Neutrophil (primary cell): ENCODE results near the gene RRP1B.

Source experiments
- H3K27ac ChIP-seq: fragments of 200-600 bp; sonication (generic); 2 replicates; pipeline ENCODE4 v1.5.1; 2016; ENCODE audit warnings: mild to moderate bottlenecking, moderate library complexity
- H3K27me3 ChIP-seq: fragments of 200-600 bp; sonication (generic); 2 replicates; pipeline ENCODE4 v1.6.0; 2016; ENCODE audit warnings: mild to moderate bottlenecking
- H3K36me3 ChIP-seq: fragments of 200-600 bp; sonication (generic); 2 replicates; pipeline ENCODE4 v1.5.1; 2017
- H3K4me1 ChIP-seq, 2 experiments: fragments of 200-600 bp in 1 of 2; sonication (generic) in 1 of 2; 1 replicate in 1 of 2; 2 replicates in 1 of 2; pipeline versions ENCODE4 v1.5.1 to v1.6.1; 2013 to 2016; ENCODE audit warnings: low read depth in 1 of 2, low read length in 1 of 2, mild to moderate bottlenecking in 1 of 2, moderate library complexity in 1 of 2; ENCODE audit not compliant: control insufficient read depth in 1 of 2, insufficient read depth in 1 of 2
- H3K4me3 ChIP-seq, 2 experiments: fragments of 200-600 bp in 1 of 2; sonication (generic) in 1 of 2; 1 replicate in 1 of 2; 2 replicates in 1 of 2; pipeline ENCODE4 v1.5.1; 2013 to 2016; ENCODE audit warnings: low read depth in 1 of 2, low read length in 1 of 2, mild to moderate bottlenecking in 1 of 2, moderate library complexity in 1 of 2
- H3K9me3 ChIP-seq: fragments of 200-600 bp; sonication (generic); 2 replicates; pipeline ENCODE4 v1.5.1; 2016
- TF ChIP-seq, protein P1 (sequence below): fragments of 200-600 bp; sonication (generic); IDR thresholded peaks from 2 replicates; pipeline ENCODE4 v1.5.1; 2016; ENCODE audit warnings: antibody characterized with exemption

Gene RRP1B

GRCh38 chr21:43733529-43734071 is 74.2 kb downstream of the RRP1B start:
- TF ChIP-seq, protein P1, sequence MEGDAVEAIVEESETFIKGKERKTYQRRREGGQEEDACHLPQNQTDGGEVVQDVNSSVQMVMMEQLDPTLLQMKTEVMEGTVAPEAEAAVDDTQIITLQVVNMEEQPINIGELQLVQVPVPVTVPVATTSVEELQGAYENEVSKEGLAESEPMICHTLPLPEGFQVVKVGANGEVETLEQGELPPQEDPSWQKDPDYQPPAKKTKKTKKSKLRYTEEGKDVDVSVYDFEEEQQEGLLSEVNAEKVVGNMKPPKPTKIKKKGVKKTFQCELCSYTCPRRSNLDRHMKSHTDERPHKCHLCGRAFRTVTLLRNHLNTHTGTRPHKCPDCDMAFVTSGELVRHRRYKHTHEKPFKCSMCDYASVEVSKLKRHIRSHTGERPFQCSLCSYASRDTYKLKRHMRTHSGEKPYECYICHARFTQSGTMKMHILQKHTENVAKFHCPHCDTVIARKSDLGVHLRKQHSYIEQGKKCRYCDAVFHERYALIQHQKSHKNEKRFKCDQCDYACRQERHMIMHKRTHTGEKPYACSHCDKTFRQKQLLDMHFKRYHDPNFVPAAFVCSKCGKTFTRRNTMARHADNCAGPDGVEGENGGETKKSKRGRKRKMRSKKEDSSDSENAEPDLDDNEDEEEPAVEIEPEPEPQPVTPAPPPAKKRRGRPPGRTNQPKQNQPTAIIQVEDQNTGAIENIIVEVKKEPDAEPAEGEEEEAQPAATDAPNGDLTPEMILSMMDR = no peak
- H3K4me3 ChIP-seq = peak overlapping the region in 1 of 2 experiments; percentile 41
- H3K36me3 ChIP-seq = peaks cover 56% of the 10 kb centered on the region
- H3K9me3 ChIP-seq = no peaks in the 10 kb centered on the region
- H3K27ac ChIP-seq = peak overlapping the region; percentile 43
- H3K4me1 ChIP-seq = peaks cover 54 to 60% of the 10 kb centered on the region in 2 experiments
- no peaks in the 10 kb centered on the region for H3K27me3 ChIP-seq

GRCh38 chr21:43734131-43734927 is 75.0 kb downstream of the RRP1B start:
- Histone ChIP-seq H3K4me3 (no peak overlapping the region), H3K36me3 (peaks cover 61% of the 10 kb centered on the region), H3K4me1 (peaks cover 47 to 54% of the 10 kb centered on the region in 2 experiments), H3K27me3 (no peaks in the 10 kb centered on the region), H3K9me3 (no peaks in the 10 kb centered on the region), H3K27ac (peak overlapping the region; percentile 27)
- TF ChIP-seq, protein P1 = no peak

GRCh38 chr21:43734928-43735229 is 75.5 kb downstream of the RRP1B start:
- no peak overlapping the region for H3K4me3 ChIP-seq
- peaks cover 41 to 49% of the 10 kb centered on the region in 2 experiments for H3K4me1 ChIP-seq
- TF ChIP-seq, protein P1 = no peak
- peaks cover 67% of the 10 kb centered on the region for H3K36me3 ChIP-seq
- peak overlapping the region; percentile 27 for H3K27ac ChIP-seq
- no peaks in the 10 kb centered on the region for H3K9me3 ChIP-seq
- no peaks in the 10 kb centered on the region for H3K27me3 ChIP-seq

DNA sequence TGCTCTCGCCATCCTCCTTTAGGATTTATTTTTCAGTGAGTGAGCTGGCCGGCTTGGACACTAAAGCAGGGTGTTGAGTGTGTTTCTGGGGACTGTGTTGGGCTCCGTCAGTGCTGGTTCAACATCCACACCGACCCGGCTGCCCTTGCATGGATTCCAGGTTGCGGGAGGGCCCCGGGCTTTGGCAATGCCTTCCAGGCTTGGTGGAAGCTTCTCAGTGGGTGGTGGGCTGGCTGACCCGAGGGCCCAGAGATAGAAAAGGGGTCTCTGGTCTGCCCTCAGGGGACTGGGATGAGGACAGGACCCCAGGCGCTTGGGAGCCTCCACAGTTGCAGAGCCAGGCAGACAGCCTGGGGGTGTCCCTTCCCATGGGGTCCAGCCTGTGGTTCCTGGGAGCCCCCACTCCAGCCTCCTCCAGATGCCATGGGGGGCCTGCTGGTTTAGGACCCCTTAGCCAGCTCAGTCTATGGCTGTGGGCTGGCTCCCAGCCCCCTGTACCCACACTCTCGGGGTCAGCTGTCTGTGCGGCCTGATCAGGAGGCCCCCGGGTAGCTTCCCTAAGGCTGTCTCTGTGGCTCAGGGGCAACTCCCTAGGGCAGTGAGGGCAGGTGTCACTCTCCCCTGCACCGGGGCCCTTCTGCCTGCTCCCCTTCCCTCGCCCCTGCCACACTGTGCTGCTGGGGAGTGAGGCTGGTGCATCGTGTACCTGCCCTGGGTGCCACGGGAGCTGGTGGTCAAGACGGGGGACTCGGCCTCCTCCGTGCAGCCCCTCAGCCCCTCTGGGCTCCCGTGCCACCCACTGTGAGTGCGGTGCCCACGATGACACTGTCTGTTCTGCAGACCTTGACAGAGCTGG is 76.1 kb downstream of the RRP1B start:
- Histone ChIP-seq H3K27ac (peak overlapping the region; percentile 27), H3K4me1 (peaks cover 36 to 46% of the 10 kb centered on the region in 2 experiments), H3K27me3 (no peaks in the 10 kb centered on the region), H3K36me3 (peaks cover 72% of the 10 kb centered on the region), H3K9me3 (no peaks in the 10 kb centered on the region), H3K4me3 (no peak overlapping the region)
- TF ChIP-seq, protein P1 = no peak

GRCh38 chr21:43736224-43736883 is 77.0 kb downstream of the RRP1B start:
- peaks cover 27 to 37% of the 10 kb centered on the region in 2 experiments for H3K4me1 ChIP-seq
- no peak overlapping the region for H3K27ac ChIP-seq
- no peaks in the 10 kb centered on the region for H3K9me3 ChIP-seq
- TF ChIP-seq, protein P1 = no peak
- H3K27me3 ChIP-seq = no peaks in the 10 kb centered on the region
- no peak overlapping the region for H3K4me3 ChIP-seq
- peaks cover 69% of the 10 kb centered on the region for H3K36me3 ChIP-seq
